Measurements from ENCODE around the gene RGS2.

- TF ChIP-seq, protein P1, sequence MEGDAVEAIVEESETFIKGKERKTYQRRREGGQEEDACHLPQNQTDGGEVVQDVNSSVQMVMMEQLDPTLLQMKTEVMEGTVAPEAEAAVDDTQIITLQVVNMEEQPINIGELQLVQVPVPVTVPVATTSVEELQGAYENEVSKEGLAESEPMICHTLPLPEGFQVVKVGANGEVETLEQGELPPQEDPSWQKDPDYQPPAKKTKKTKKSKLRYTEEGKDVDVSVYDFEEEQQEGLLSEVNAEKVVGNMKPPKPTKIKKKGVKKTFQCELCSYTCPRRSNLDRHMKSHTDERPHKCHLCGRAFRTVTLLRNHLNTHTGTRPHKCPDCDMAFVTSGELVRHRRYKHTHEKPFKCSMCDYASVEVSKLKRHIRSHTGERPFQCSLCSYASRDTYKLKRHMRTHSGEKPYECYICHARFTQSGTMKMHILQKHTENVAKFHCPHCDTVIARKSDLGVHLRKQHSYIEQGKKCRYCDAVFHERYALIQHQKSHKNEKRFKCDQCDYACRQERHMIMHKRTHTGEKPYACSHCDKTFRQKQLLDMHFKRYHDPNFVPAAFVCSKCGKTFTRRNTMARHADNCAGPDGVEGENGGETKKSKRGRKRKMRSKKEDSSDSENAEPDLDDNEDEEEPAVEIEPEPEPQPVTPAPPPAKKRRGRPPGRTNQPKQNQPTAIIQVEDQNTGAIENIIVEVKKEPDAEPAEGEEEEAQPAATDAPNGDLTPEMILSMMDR (IDR thresholded peaks at IDR 0.05): no peak
- no peak for TF ChIP-seq POLR2A (IDR thresholded peaks at IDR 0.05)
These were observed 42.7 kb upstream of the RGS2 start for GRCh38 chr1:192766009-192766625.
